ENCODE measurements around the gene BZW2. TPM values are rescaled to one million over a fixed set of nuclear protein-coding genes. Genes with fewer than 3 reads are reported as not detected.

BZW2 gene
- total and polyA plus RNA-seq, 2 of the 13 experiments (the other 11 are each of a cell fraction or from before 2014, with no cell fraction given) = 21.8 to 95.2 TPM

DNA sequence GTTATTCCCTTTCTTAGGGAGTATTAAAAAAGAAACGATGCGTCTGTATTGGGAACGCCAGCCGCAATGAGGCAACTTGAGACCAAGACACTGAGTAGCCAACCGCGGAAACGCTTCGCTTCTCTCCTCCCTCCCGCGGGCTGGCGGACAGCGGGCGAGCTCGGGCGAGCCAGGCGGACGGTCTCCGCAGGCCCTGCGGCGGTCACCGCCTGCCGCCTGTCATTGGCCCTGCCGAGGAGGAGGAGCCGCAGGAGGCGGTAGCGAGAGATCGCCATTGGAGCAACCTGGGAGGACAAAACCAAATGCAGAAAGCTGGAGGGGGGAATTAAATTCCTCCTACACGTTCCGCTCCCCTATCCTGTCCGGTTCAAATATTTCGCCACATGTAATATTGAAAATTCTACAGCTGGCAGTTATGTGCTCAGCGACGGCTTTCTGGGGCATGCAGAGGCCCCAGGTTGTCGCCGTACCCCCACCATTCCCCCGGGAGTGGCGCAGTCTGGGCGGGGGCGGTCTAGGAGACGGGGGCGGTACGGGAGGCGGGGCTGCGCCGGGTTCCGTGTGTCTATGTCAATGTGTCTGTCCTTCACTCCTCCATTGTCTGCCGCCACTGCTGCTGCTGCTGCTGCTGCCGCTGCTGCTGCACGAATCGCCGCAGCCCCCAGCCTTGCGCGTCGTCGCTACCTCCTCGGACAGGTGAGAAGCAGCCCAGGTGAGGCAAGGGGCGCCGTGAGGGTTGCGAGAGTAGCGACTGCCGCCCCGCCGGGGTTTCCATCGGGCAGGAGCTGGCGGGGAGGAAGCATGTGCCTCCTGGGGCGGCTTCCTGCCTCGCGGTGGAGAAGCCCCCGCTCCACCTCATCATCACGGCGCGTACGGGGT is at the start of gene BZW2, which contains the start of gene ANKMY2 (continued):
- TF ChIP-seq, protein P1, sequence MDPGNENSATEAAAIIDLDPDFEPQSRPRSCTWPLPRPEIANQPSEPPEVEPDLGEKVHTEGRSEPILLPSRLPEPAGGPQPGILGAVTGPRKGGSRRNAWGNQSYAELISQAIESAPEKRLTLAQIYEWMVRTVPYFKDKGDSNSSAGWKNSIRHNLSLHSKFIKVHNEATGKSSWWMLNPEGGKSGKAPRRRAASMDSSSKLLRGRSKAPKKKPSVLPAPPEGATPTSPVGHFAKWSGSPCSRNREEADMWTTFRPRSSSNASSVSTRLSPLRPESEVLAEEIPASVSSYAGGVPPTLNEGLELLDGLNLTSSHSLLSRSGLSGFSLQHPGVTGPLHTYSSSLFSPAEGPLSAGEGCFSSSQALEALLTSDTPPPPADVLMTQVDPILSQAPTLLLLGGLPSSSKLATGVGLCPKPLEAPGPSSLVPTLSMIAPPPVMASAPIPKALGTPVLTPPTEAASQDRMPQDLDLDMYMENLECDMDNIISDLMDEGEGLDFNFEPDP (CRISPR knock-in tag; conservative IDR thresholded peaks at IDR 0.05) = 0 out of 2 replicates have a peak, but pooled peaks have one; percentile 75
- peak; percentile 49 for TF ChIP-seq ZMYM4 (CRISPR knock-in tag; IDR thresholded peaks at IDR 0.05)
- TF ChIP-seq NR2F6 (IDR thresholded peaks at IDR 0.05) = no peak; the same call in 1 of the 2 replicates
- TF ChIP-seq NR2F6 (CRISPR knock-in tag; IDR thresholded peaks at IDR 0.05) = no peak; the same call in 1 of the 2 replicates
- TF ChIP-seq MTF2 (CRISPR knock-in tag; IDR thresholded peaks at IDR 0.05; ENCODE audit: borderline replicate concordance) = no peak
- no peak for TF ChIP-seq TP53 (CRISPR knock-in tag; conservative IDR thresholded peaks at IDR 0.05)
- no peak for TF ChIP-seq ZNF326 (CRISPR knock-in tag; IDR thresholded peaks at IDR 0.05; ENCODE audit: borderline replicate concordance)
- no peak for TF ChIP-seq CREB3 (CRISPR knock-in tag; IDR thresholded peaks at IDR 0.05)
- TF ChIP-seq, protein P2, sequence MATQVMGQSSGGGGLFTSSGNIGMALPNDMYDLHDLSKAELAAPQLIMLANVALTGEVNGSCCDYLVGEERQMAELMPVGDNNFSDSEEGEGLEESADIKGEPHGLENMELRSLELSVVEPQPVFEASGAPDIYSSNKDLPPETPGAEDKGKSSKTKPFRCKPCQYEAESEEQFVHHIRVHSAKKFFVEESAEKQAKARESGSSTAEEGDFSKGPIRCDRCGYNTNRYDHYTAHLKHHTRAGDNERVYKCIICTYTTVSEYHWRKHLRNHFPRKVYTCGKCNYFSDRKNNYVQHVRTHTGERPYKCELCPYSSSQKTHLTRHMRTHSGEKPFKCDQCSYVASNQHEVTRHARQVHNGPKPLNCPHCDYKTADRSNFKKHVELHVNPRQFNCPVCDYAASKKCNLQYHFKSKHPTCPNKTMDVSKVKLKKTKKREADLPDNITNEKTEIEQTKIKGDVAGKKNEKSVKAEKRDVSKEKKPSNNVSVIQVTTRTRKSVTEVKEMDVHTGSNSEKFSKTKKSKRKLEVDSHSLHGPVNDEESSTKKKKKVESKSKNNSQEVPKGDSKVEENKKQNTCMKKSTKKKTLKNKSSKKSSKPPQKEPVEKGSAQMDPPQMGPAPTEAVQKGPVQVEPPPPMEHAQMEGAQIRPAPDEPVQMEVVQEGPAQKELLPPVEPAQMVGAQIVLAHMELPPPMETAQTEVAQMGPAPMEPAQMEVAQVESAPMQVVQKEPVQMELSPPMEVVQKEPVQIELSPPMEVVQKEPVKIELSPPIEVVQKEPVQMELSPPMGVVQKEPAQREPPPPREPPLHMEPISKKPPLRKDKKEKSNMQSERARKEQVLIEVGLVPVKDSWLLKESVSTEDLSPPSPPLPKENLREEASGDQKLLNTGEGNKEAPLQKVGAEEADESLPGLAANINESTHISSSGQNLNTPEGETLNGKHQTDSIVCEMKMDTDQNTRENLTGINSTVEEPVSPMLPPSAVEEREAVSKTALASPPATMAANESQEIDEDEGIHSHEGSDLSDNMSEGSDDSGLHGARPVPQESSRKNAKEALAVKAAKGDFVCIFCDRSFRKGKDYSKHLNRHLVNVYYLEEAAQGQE (IDR thresholded peaks at IDR 0.05; ENCODE audit: borderline replicate concordance in 1 of 2, low read depth in 1 of 2, low read length in 2 of 2) = peak in 1 of 2 experiments; percentile 82; a peak in 1 of 4 replicates
- TF ChIP-seq MAZ (IDR thresholded peaks at IDR 0.05; ENCODE audit: borderline replicate concordance, low read depth, low read length) = peak; percentile 85; the same call in 1 of the 2 replicates
- TF ChIP-seq MAZ (CRISPR knock-in tag; IDR thresholded peaks at IDR 0.05; ENCODE audit: low read depth) = peak; percentile 74; the same call in 1 of the 2 replicates
- TF ChIP-seq ZNF724P (CRISPR knock-in tag; IDR thresholded peaks at IDR 0.05; ENCODE audit: borderline replicate concordance) = peak; percentile 72; the same call in 1 of the 2 replicates
- peak; percentile 31; the same call in 1 of the 2 replicates for TF ChIP-seq ZNF576 (CRISPR knock-in tag; IDR thresholded peaks at IDR 0.05)
- no peak for TF ChIP-seq RBM22 (optimal IDR thresholded peaks at IDR 0.05; ENCODE audit: low read length)
- no peak for TF ChIP-seq TAF15 (IDR thresholded peaks at IDR 0.05; ENCODE audit: low read depth, low read length, poor library complexity, severe bottlenecking)
- peak; percentile 65; the same call in 1 of the 2 replicates for TF ChIP-seq PCBP1 (IDR thresholded peaks at IDR 0.05; ENCODE audit: borderline replicate concordance, low read depth, low read length)
- TF ChIP-seq, protein P3, sequence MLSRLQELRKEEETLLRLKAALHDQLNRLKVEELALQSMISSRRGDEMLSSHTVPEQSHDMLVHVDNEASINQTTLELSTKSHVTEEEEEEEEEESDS (CRISPR knock-in tag; IDR thresholded peaks at IDR 0.05; ENCODE audit: borderline replicate concordance) = no peak
- no peak for TF ChIP-seq ZNF101 (CRISPR knock-in tag; IDR thresholded peaks at IDR 0.05; ENCODE audit: borderline replicate concordance, low read depth)
- TF ChIP-seq, protein P4, sequence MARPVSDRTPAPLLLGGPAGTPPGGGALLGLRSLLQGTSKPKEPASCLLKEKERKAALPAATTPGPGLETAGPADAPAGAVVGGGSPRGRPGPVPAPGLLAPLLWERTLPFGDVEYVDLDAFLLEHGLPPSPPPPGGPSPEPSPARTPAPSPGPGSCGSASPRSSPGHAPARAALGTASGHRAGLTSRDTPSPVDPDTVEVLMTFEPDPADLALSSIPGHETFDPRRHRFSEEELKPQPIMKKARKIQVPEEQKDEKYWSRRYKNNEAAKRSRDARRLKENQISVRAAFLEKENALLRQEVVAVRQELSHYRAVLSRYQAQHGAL (CRISPR knock-in tag; IDR thresholded peaks at IDR 0.05; ENCODE audit: not compliant biosample characterization) = peak; percentile 45
- no peak; the same call in 1 of the 2 replicates for TF ChIP-seq ZNF264 (CRISPR knock-in tag; IDR thresholded peaks at IDR 0.05)
- TF ChIP-seq RBM39 (IDR thresholded peaks at IDR 0.05; ENCODE audit: low read depth, low read length, poor library complexity, severe bottlenecking) = peak; percentile 94
